SU-DHL-6 (cell line): ENCODE results near the gene PGAP6.

Experiments used
- H2AFZ ChIP-seq: fragments of 200-600 bp; sonication (generic); 2 replicates; pipeline ENCODE4 v1.6.1; 2014; ENCODE audit warnings: low read depth, mild to moderate bottlenecking, moderate library complexity, mixed read lengths, antibody characterized with exemption, low read length; ENCODE audit not compliant: severe bottlenecking
- H3F3A ChIP-seq: fragments of 200-600 bp; shearing (Covaris generic); 2 replicates; pipeline ENCODE4 v1.6.0; 2016; ENCODE audit warnings: antibody characterized with exemption, mild to moderate bottlenecking; ENCODE audit not compliant: insufficient read depth
- H3K27ac ChIP-seq: fragments of 200-600 bp; sonication (generic); 2 replicates; pipeline ENCODE4 v1.5.1; 2016; ENCODE audit warnings: low read depth, mild to moderate bottlenecking, low read length, moderate library complexity, mixed read lengths
- H3K27me3 ChIP-seq: fragments of 200-600 bp; sonication (generic), shearing (Covaris generic); 2 replicates; pipeline ENCODE4 v1.6.0; 2014; ENCODE audit warnings: mild to moderate bottlenecking, low read length
- H3K36me3 ChIP-seq: fragments of 200-600 bp; sonication (generic); 2 replicates; pipeline ENCODE4 v1.6.1; 2014; ENCODE audit warnings: mild to moderate bottlenecking, low read length, mixed read lengths
- H3K4me2 ChIP-seq: fragments of 300-600, 200-600 bp; shearing (Covaris generic), sonication (generic); 2 replicates; pipeline ENCODE4 v1.6.0; 2014; ENCODE audit warnings: low read length, low read depth, mild to moderate bottlenecking; ENCODE audit not compliant: poor library complexity, severe bottlenecking
- H3K4me3 ChIP-seq: fragments of 200-600 bp; sonication (generic); 2 replicates; pipeline ENCODE4 v1.5.1; 2014; ENCODE audit warnings: antibody characterized with exemption, low read length, mild to moderate bottlenecking, mixed read lengths; ENCODE audit not compliant: insufficient read depth, poor library complexity, severe bottlenecking
- H3K79me2 ChIP-seq: fragments of 200-600 bp; sonication (generic); 2 replicates; pipeline ENCODE4 v1.6.1; 2014; ENCODE audit warnings: mild to moderate bottlenecking, low read length, moderate library complexity; ENCODE audit not compliant: insufficient read depth
- H3K9ac ChIP-seq: fragments of 200-600 bp; sonication (generic); 2 replicates; pipeline ENCODE4 v1.7.0; 2014; ENCODE audit warnings: mild to moderate bottlenecking, low read length
- H3K9me2 ChIP-seq: fragments of 200-600 bp; sonication (generic); replicated peaks from 2 replicates; pipeline ENCODE4 v1.6.1; 2014; ENCODE audit warnings: low read length; ENCODE audit not compliant: insufficient read depth
- H3K9me3 ChIP-seq: fragments of 200-600 bp; sonication (generic); 2 replicates; pipeline ENCODE4 v1.6.1; 2014; ENCODE audit warnings: low read length, mixed read lengths; ENCODE audit not compliant: insufficient read depth
- H4K20me1 ChIP-seq: fragments of 200-600 bp; sonication (generic); 2 replicates; pipeline ENCODE4 v1.6.1; 2014; ENCODE audit warnings: low read depth, mild to moderate bottlenecking, antibody characterized with exemption, low read length, moderate library complexity, mixed read lengths
- CTCF ChIP-seq: fragments of 200-600 bp; sonication (generic); IDR thresholded peaks from one replicate; pipeline ENCODE4 v1.5.1; 2017; ENCODE audit warnings: antibody characterized with exemption, mild to moderate bottlenecking, low read length, moderate library complexity; ENCODE audit not compliant: insufficient read depth, poor library complexity, severe bottlenecking
- EZH2phosphoT487 ChIP-seq: fragments of 200-600 bp; sonication (generic), shearing (Covaris generic); conservative IDR thresholded peaks from 2 replicates; pipeline ENCODE4 v1.6.1; 2018; ENCODE audit warnings: mild to moderate bottlenecking, antibody characterized with exemption, low read length, moderate library complexity, mixed read lengths

The PGAP6 gene

GRCh38 chr16:360698-361336 lies 21.0 kb downstream of the PGAP6 start:
- Histone ChIP-seq H2AFZ (no peak overlapping the region), H3K4me3 (no peak overlapping the region), H3K9me3 (no peaks in the 10 kb centered on the region), H3K79me2 (no peaks in the 10 kb centered on the region), H3K9me2 (no peaks in the 10 kb centered on the region), H3K4me2 (no peak overlapping the region), H3K27me3 (no peaks in the 10 kb centered on the region), H3K9ac (no peak overlapping the region), H3K36me3 (no peaks in the 10 kb centered on the region), H4K20me1 (no peaks in the 10 kb centered on the region), H3K27ac (no peak overlapping the region), H3F3A (no peaks in the 10 kb centered on the region)
- no peak for TF ChIP-seq EZH2phosphoT487
- TF ChIP-seq CTCF, result no peak

- no peak overlapping the region for H3K9ac ChIP-seq
- H3K79me2 ChIP-seq, result no peaks in the 10 kb centered on the region
- TF ChIP-seq EZH2phosphoT487 (no peak), CTCF (no peak)
These were observed 21.7 kb downstream of the PGAP6 start for GRCh38 chr16:359871-360697.

GRCh38 chr16:359067-359763 lies 22.6 kb downstream of the PGAP6 start:
- no peak overlapping the region for H3K4me3 ChIP-seq
- H3K27me3 ChIP-seq, result no peaks in the 10 kb centered on the region

More at GRCh38 chr16:359871-360697, 21.7 kb downstream of the PGAP6 start:
- no peaks in the 10 kb centered on the region for H3F3A ChIP-seq
- no peaks in the 10 kb centered on the region for H3K27me3 ChIP-seq
- H3K4me3 ChIP-seq, result no peak overlapping the region
- no peaks in the 10 kb centered on the region for H3K9me2 ChIP-seq
- H4K20me1 ChIP-seq, result no peaks in the 10 kb centered on the region
- no peaks in the 10 kb centered on the region for H3K9me3 ChIP-seq
- no peak overlapping the region for H2AFZ ChIP-seq
- H3K27ac ChIP-seq, result no peak overlapping the region
- H3K4me2 ChIP-seq, result no peak overlapping the region
- no peaks in the 10 kb centered on the region for H3K36me3 ChIP-seq

More at GRCh38 chr16:359067-359763, 22.6 kb downstream of the PGAP6 start:
- Histone ChIP-seq H3F3A (no peaks in the 10 kb centered on the region), H3K4me2 (no peak overlapping the region), H4K20me1 (no peaks in the 10 kb centered on the region), H3K9ac (no peak overlapping the region), H3K79me2 (no peaks in the 10 kb centered on the region), H3K27ac (no peak overlapping the region), H3K9me3 (no peaks in the 10 kb centered on the region), H2AFZ (no peak overlapping the region), H3K36me3 (no peaks in the 10 kb centered on the region), H3K9me2 (no peaks in the 10 kb centered on the region)
- no peak for TF ChIP-seq EZH2phosphoT487
- no peak for TF ChIP-seq CTCF
